HEK293 (cell line): ENCODE data around the gene TMEM208.
A peak's percentile ranks its signal among the peaks of the same experiment; 100 is the strongest.

Source experiments
- EGR2 ChIP-seq: fragments of 450-650 bp; formaldehyde crosslinking; IDR thresholded peaks from 2 replicates; pipeline ENCODE4 v1.5.1; 2016; ENCODE audit warnings: low read depth, missing biosample characterization, missing genetic modification characterization
- HIC1 ChIP-seq: fragments of 450-650 bp; formaldehyde crosslinking; IDR thresholded peaks from 2 replicates; pipeline ENCODE4 v1.5.1; 2016; ENCODE audit warnings: missing biosample characterization, missing genetic modification characterization
- MYNN ChIP-seq: fragments of 450-650 bp; formaldehyde crosslinking; IDR thresholded peaks from 2 replicates; pipeline ENCODE4 v1.5.1; 2016; ENCODE audit warnings: missing biosample characterization, missing genetic modification characterization, borderline replicate concordance
- ZBTB10 ChIP-seq: fragments of 450-650 bp; formaldehyde crosslinking; IDR thresholded peaks from 2 replicates; pipeline ENCODE4 v1.5.1; 2016; ENCODE audit warnings: missing biosample characterization, missing genetic modification characterization
- ZBTB21 ChIP-seq: fragments of 450-650 bp; formaldehyde crosslinking; IDR thresholded peaks from 2 replicates; pipeline ENCODE4 v1.5.1; 2017; ENCODE audit warnings: missing biosample characterization, missing genetic modification characterization
- ZBTB6 ChIP-seq: fragments of 450-650 bp; formaldehyde crosslinking; IDR thresholded peaks from 2 replicates; pipeline ENCODE4 v1.5.1; 2017; ENCODE audit warnings: missing biosample characterization, missing genetic modification characterization
- ZBTB7A ChIP-seq: fragments of 450-650 bp; formaldehyde crosslinking; IDR thresholded peaks from 2 replicates; pipeline ENCODE4 v1.5.1; 2016; ENCODE audit warnings: low read depth, missing biosample characterization, missing genetic modification characterization
- ZFP3 ChIP-seq: fragments of 450-650 bp; formaldehyde crosslinking; IDR thresholded peaks from 2 replicates; pipeline ENCODE4 v1.5.1; 2016; ENCODE audit warnings: low read depth, missing biosample characterization, missing genetic modification characterization
- ZNF138 ChIP-seq: fragments of 450-650 bp; formaldehyde crosslinking; IDR thresholded peaks from 2 replicates; pipeline ENCODE4 v1.5.1; 2016; ENCODE audit warnings: missing biosample characterization, missing genetic modification characterization, borderline replicate concordance
- ZNF148 ChIP-seq: fragments of 450-650 bp; formaldehyde crosslinking; IDR thresholded peaks from 2 replicates; pipeline ENCODE4 v1.5.0; 2017; ENCODE audit warnings: missing biosample characterization, missing genetic modification characterization, borderline replicate concordance
- ZNF184 ChIP-seq: fragments of 450-650 bp; IDR thresholded peaks from 2 replicates; pipeline ENCODE4 v1.5.1; 2018; ENCODE audit warnings: missing biosample characterization, mild to moderate bottlenecking, missing genetic modification characterization
- ZNF335 ChIP-seq: fragments of 450-650 bp; formaldehyde crosslinking; conservative IDR thresholded peaks from 2 replicates; pipeline ENCODE4 v1.5.1; 2016; ENCODE audit warnings: missing biosample characterization, missing genetic modification characterization
- ZNF366 ChIP-seq: fragments of 450-650 bp; formaldehyde crosslinking; conservative IDR thresholded peaks from 2 replicates; pipeline ENCODE4 v1.5.1; 2016; ENCODE audit warnings: missing biosample characterization, missing genetic modification characterization
- ZNF398 ChIP-seq: fragments of 450-650 bp; formaldehyde crosslinking; IDR thresholded peaks from 2 replicates; pipeline ENCODE4 v1.5.1; 2017; ENCODE audit warnings: missing biosample characterization, missing genetic modification characterization
- ZNF404 ChIP-seq: fragments of 450-650 bp; formaldehyde crosslinking; IDR thresholded peaks from 2 replicates; pipeline ENCODE4 v1.5.1; 2017; ENCODE audit warnings: missing biosample characterization, missing genetic modification characterization
- ZNF488 ChIP-seq: fragments of 450-650 bp; formaldehyde crosslinking; IDR thresholded peaks from 2 replicates; pipeline ENCODE4 v1.5.1; 2016; ENCODE audit warnings: missing biosample characterization, missing genetic modification characterization
- ZNF514 ChIP-seq: fragments of 450-650 bp; formaldehyde crosslinking; IDR thresholded peaks from 2 replicates; pipeline ENCODE4 v1.5.1; 2016; ENCODE audit warnings: missing biosample characterization, missing genetic modification characterization
- ZNF600 ChIP-seq: fragments of 450-650 bp; formaldehyde crosslinking; IDR thresholded peaks from 2 replicates; pipeline ENCODE4 v1.5.1; 2016; ENCODE audit warnings: missing biosample characterization, missing genetic modification characterization
- ZNF692 ChIP-seq: fragments of 450-650 bp; formaldehyde crosslinking; IDR thresholded peaks from 2 replicates; pipeline ENCODE4 v1.5.1; 2016; ENCODE audit warnings: missing biosample characterization, missing genetic modification characterization
- ZNF830 ChIP-seq: fragments of 450-650 bp; IDR thresholded peaks from 2 replicates; pipeline ENCODE4 v1.5.0; 2018; ENCODE audit warnings: missing biosample characterization, missing genetic modification characterization, low read depth, mild to moderate bottlenecking, moderate library complexity
- ZSCAN16 ChIP-seq: fragments of 450-650 bp; formaldehyde crosslinking; IDR thresholded peaks from 2 replicates; pipeline ENCODE4 v1.5.1; 2016; ENCODE audit warnings: missing biosample characterization, missing genetic modification characterization
- ZSCAN18 ChIP-seq: fragments of 450-650 bp; formaldehyde crosslinking; IDR thresholded peaks from 2 replicates; pipeline ENCODE4 v1.5.1; 2016; ENCODE audit warnings: missing biosample characterization, missing genetic modification characterization
- ZSCAN4 ChIP-seq: fragments of 450-650 bp; formaldehyde crosslinking; IDR thresholded peaks from 2 replicates; pipeline ENCODE4 v1.5.1; 2017; ENCODE audit warnings: missing biosample characterization, missing genetic modification characterization

TMEM208 gene

GRCh38 chr16:67246081-67246755 is 19.3 kb downstream of the TMEM208 start (continued):
- TF ChIP-seq ZNF830 (tag by site-specific recombination), result no peak
- no peak for TF ChIP-seq ZSCAN16 (tag by site-specific recombination)
- peak; percentile 80 for TF ChIP-seq ZNF335 (tag by site-specific recombination)
- TF ChIP-seq ZBTB21, result no peak
- TF ChIP-seq ZNF404 (tag by site-specific recombination), result no peak
- peak; percentile 86 for TF ChIP-seq EGR2 (tag by site-specific recombination)
- TF ChIP-seq ZNF600 (tag by site-specific recombination), result no peak
- TF ChIP-seq ZBTB10 (tag by site-specific recombination), result peak; percentile 97
- peak; percentile 93 for TF ChIP-seq ZBTB7A (tag by site-specific recombination)
- TF ChIP-seq ZNF488, result no peak
- no peak for TF ChIP-seq ZSCAN4 (tag by site-specific recombination)
- no peak for TF ChIP-seq ZNF514 (tag by site-specific recombination)
- no peak for TF ChIP-seq MYNN
- peak; percentile 96 for TF ChIP-seq ZNF398 (tag by site-specific recombination)
- TF ChIP-seq ZNF692 (tag by site-specific recombination), result peak; percentile 65; the same call in 1 of the 2 replicates
- 0 out of 2 replicates have a peak, but pooled peaks have one; percentile 11 for TF ChIP-seq ZSCAN18 (tag by site-specific recombination)
- no peak for TF ChIP-seq ZBTB6
- no peak for TF ChIP-seq ZNF184 (tag by site-specific recombination)
- TF ChIP-seq ZNF366 (tag by site-specific recombination), result peak; percentile 48; the same call in 1 of the 2 replicates
- no peak for TF ChIP-seq ZNF138 (tag by site-specific recombination)
- no peak for TF ChIP-seq ZNF148 (tag by site-specific recombination)
- TF ChIP-seq HIC1 (tag by site-specific recombination), result 0 out of 2 replicates have a peak, but pooled peaks have one; percentile 22
- TF ChIP-seq ZFP3, result no peak
